ENCODE data around the gene CFAP65.
A peak's percentile ranks its signal among the peaks of the same experiment; 100 is the strongest.

Gene CFAP65

GRCh38 chr2:219001577-219002394 lies 39.5 kb downstream of the CFAP65 start:
- TF ChIP-seq EZH2phosphoT487 (IDR thresholded peaks at IDR 0.05; ENCODE audit: low read depth) (no peak), CTCF (IDR thresholded peaks at IDR 0.05; ENCODE audit: low read depth, low read length) (no peak)
- Histone ChIP-seq H3K4me3 (ENCODE audit: low read length) (no peak overlapping the region), H3K9ac (ENCODE audit: low read length) (no peak overlapping the region), H4K20me1 (ENCODE audit: insufficient read depth, low read length) (no peaks in the 10 kb centered on the region), H3K27ac (ENCODE audit: low read length) (no peak overlapping the region), H3K4me1 (ENCODE audit: low read length) (peaks cover 10% of the 10 kb centered on the region), H3K9me3 (ENCODE audit: insufficient read depth, low read length) (no peaks in the 10 kb centered on the region), H3K79me2 (ENCODE audit: low read length) (no peaks in the 10 kb centered on the region), H3K27me3 (ENCODE audit: low read depth, low read length) (no peaks in the 10 kb centered on the region; the same call in 1 of the 2 replicates), H2AFZ (ENCODE audit: low read depth, low read length) (no peak overlapping the region), H3K4me2 (ENCODE audit: low read length) (no peak overlapping the region), H3K36me3 (replicated peaks; ENCODE audit: low read depth, low read length) (no peaks in the 10 kb centered on the region)

GRCh38 chr2:219001100-219001576 lies 40.2 kb downstream of the CFAP65 start:
- Histone ChIP-seq H3K9ac (ENCODE audit: low read length) (no peak overlapping the region), H3K27me3 (ENCODE audit: low read depth, low read length) (no peaks in the 10 kb centered on the region; the same call in 1 of the 2 replicates), H4K20me1 (ENCODE audit: insufficient read depth, low read length) (no peaks in the 10 kb centered on the region), H3K79me2 (ENCODE audit: low read length) (no peaks in the 10 kb centered on the region), H3K27ac (ENCODE audit: low read length) (no peak overlapping the region), H3K4me3 (ENCODE audit: low read length) (no peak overlapping the region), H3K36me3 (replicated peaks; ENCODE audit: low read depth, low read length) (no peaks in the 10 kb centered on the region), H3K4me1 (ENCODE audit: low read length) (peaks cover 10% of the 10 kb centered on the region), H3K4me2 (ENCODE audit: low read length) (no peak overlapping the region), H2AFZ (ENCODE audit: low read depth, low read length) (no peak overlapping the region), H3K9me3 (ENCODE audit: insufficient read depth, low read length) (no peaks in the 10 kb centered on the region)
- TF ChIP-seq CTCF (IDR thresholded peaks at IDR 0.05; ENCODE audit: low read depth, low read length) (no peak), EZH2phosphoT487 (IDR thresholded peaks at IDR 0.05; ENCODE audit: low read depth) (no peak)

- Histone ChIP-seq H3K4me3 (ENCODE audit: low read length) (no peak overlapping the region), H3K36me3 (replicated peaks; ENCODE audit: low read depth, low read length) (no peaks in the 10 kb centered on the region), H3K9ac (ENCODE audit: low read length) (no peak overlapping the region), H3K4me2 (ENCODE audit: low read length) (no peak overlapping the region), H3K27ac (ENCODE audit: low read length) (no peak overlapping the region), H3K9me3 (ENCODE audit: insufficient read depth, low read length) (no peaks in the 10 kb centered on the region), H4K20me1 (ENCODE audit: insufficient read depth, low read length) (no peaks in the 10 kb centered on the region), H3K79me2 (ENCODE audit: low read length) (no peaks in the 10 kb centered on the region), H2AFZ (ENCODE audit: low read depth, low read length) (no peak overlapping the region), H3K27me3 (ENCODE audit: low read depth, low read length) (no peaks in the 10 kb centered on the region; the same call in 1 of the 2 replicates), H3K4me1 (ENCODE audit: low read length) (peaks cover 10% of the 10 kb centered on the region)
- TF ChIP-seq CTCF (IDR thresholded peaks at IDR 0.05; ENCODE audit: low read depth, low read length) (no peak), EZH2phosphoT487 (IDR thresholded peaks at IDR 0.05; ENCODE audit: low read depth) (no peak)
Observed at GRCh38 chr2:219000569-219000960, 40.8 kb downstream of the CFAP65 start.

GRCh38 chr2:218999881-219000568 lies 41.3 kb downstream of the CFAP65 start:
- no peaks in the 10 kb centered on the region for H3K36me3 ChIP-seq (replicated peaks; ENCODE audit: low read depth, low read length)
- no peak for TF ChIP-seq CTCF (IDR thresholded peaks at IDR 0.05; ENCODE audit: low read depth, low read length)
- no peak for TF ChIP-seq EZH2phosphoT487 (IDR thresholded peaks at IDR 0.05; ENCODE audit: low read depth)
- peaks cover 10% of the 10 kb centered on the region for H3K4me1 ChIP-seq (ENCODE audit: low read length)
- H3K4me3 ChIP-seq (ENCODE audit: low read length), result no peak overlapping the region
- H3K9ac ChIP-seq (ENCODE audit: low read length), result no peak overlapping the region
- H4K20me1 ChIP-seq (ENCODE audit: insufficient read depth, low read length), result no peaks in the 10 kb centered on the region
- H3K27ac ChIP-seq (ENCODE audit: low read length), result no peak overlapping the region
- H3K9me3 ChIP-seq (ENCODE audit: insufficient read depth, low read length), result no peaks in the 10 kb centered on the region
- H2AFZ ChIP-seq (ENCODE audit: low read depth, low read length), result no peak overlapping the region
- H3K79me2 ChIP-seq (ENCODE audit: low read length), result no peaks in the 10 kb centered on the region
- H3K4me2 ChIP-seq (ENCODE audit: low read length), result peak overlapping the region; percentile 14; the same call in 1 of the 2 replicates
- H3K27me3 ChIP-seq (ENCODE audit: low read depth, low read length), result no peaks in the 10 kb centered on the region; the same call in 1 of the 2 replicates

Data from OCI-LY3 (cell line).